Putamen (tissue), 1 donor: ENCODE data around the gene ANKRD11.
"Not testable (repeated sequence)": the region's sequence is repeated elsewhere in the genome, so short reads cannot be mapped to it uniquely, and the experiment has no call there.

Experiments used
- DNase-seq: peaks from one replicate; pipeline ENCODE4 v3.0.0-alpha.2; 2016; ENCODE audit warnings: low spot score

The ANKRD11 gene

GRCh38 chr16:89450537-89450936 lies 39.8 kb downstream of the ANKRD11 start:
- DNase-seq: no peak

GRCh38 chr16:89449726-89450335 lies 40.5 kb downstream of the ANKRD11 start:
- DNase-seq: no peak

- no peak for DNase-seq
These were observed 41.7 kb downstream of the ANKRD11 start for GRCh38 chr16:89448656-89449055.

GRCh38 chr16:89446975-89447293 lies 43.4 kb downstream of the ANKRD11 start:
- no peak for DNase-seq

- no peak for DNase-seq
These were observed 44.0 kb downstream of the ANKRD11 start for GRCh38 chr16:89446136-89446974.

- no peak for DNase-seq
These were observed 45.2 kb downstream of the ANKRD11 start for GRCh38 chr16:89445166-89445565.

GRCh38 chr16:89444728-89445127 lies 45.6 kb downstream of the ANKRD11 start:
- no peak for DNase-seq

GRCh38 chr16:89444151-89444723 lies 46.1 kb downstream of the ANKRD11 start:
- no peak for DNase-seq

- no peak for DNase-seq
These were observed 46.7 kb downstream of the ANKRD11 start for GRCh38 chr16:89443727-89444084.

GRCh38 chr16:89442990-89443726 lies 47.2 kb downstream of the ANKRD11 start:
- no peak for DNase-seq

- no peak for DNase-seq
These were observed 47.8 kb downstream of the ANKRD11 start for GRCh38 chr16:89442588-89442987.

- DNase-seq: no peak
These were observed 50.7 kb downstream of the ANKRD11 start for GRCh38 chr16:89439659-89440058.

- DNase-seq: no peak
These were observed 52.4 kb downstream of the ANKRD11 start for GRCh38 chr16:89437991-89438390.

- DNase-seq: no peak
These were observed 52.9 kb downstream of the ANKRD11 start for GRCh38 chr16:89437251-89437987.

- DNase-seq: no peak
These were observed 54.0 kb downstream of the ANKRD11 start for GRCh38 chr16:89436366-89436765.

- not testable (repeated sequence) for DNase-seq
These were observed 55.3 kb downstream of the ANKRD11 start for GRCh38 chr16:89435059-89435458.

GRCh38 chr16:89434490-89434889 lies 55.9 kb downstream of the ANKRD11 start:
- no peak for DNase-seq

- DNase-seq: not testable (repeated sequence)
These were observed 56.9 kb downstream of the ANKRD11 start for GRCh38 chr16:89433363-89433984.

GRCh38 chr16:89431630-89432029 lies 58.7 kb downstream of the ANKRD11 start:
- DNase-seq: no peak

- DNase-seq: no peak
These were observed 59.2 kb downstream of the ANKRD11 start for GRCh38 chr16:89431158-89431584.

- no peak for DNase-seq
These were observed 59.8 kb downstream of the ANKRD11 start for GRCh38 chr16:89430436-89431157.
